ENCODE measurements around the gene UNC45B. TPM values are rescaled to one million over a fixed set of nuclear protein-coding genes. Genes with fewer than 3 reads are reported as not detected.
"Not testable (repeated sequence)": the region's sequence is repeated elsewhere in the genome, so short reads cannot be mapped to it uniquely, and the experiment has no call there.

The UNC45B gene
- total RNA-seq, 2 experiments from 2014 or later, result not detected

DNA sequence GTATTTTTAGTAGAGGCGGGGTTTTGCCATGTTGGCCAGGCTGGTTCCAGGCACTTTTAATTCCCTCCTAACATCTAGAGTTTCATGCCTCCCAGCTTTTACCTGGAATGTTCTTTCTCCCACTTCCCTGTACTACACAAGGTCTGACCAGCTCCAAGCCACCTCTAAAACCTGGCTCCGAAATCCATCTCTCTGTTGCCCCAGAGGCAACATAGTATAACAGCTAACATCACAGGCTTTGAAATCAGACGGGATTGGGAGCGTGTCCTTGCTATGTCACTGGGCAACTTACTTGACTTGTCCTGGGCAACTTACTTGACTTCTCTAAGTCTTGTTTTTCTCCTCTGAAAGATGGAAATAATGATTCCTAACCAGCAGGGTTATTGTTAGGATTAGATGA is 15.1 kb downstream of the UNC45B start:
- CTCF ChIA-PET, result no interaction called here
- ATAC-seq (no peak), DNase-seq (no peak)
- no peak overlapping the region for H3K4me3 Mint-ChIP-seq
- POLR2A ChIA-PET, result no interaction called here
- no peaks in the 10 kb centered on the region for H3K9me3 Mint-ChIP-seq (ENCODE audit: insufficient read depth)
- peaks cover 7% of the 10 kb centered on the region for H3K36me3 Mint-ChIP-seq (ENCODE audit: low read depth)
- H3K4me1 Mint-ChIP-seq (ENCODE audit: low read depth), result peaks cover 51% of the 10 kb centered on the region
- no peak overlapping the region for H3K27ac Mint-ChIP-seq
- no peaks in the 10 kb centered on the region for H3K27me3 Mint-ChIP-seq (ENCODE audit: low read depth)

DNA sequence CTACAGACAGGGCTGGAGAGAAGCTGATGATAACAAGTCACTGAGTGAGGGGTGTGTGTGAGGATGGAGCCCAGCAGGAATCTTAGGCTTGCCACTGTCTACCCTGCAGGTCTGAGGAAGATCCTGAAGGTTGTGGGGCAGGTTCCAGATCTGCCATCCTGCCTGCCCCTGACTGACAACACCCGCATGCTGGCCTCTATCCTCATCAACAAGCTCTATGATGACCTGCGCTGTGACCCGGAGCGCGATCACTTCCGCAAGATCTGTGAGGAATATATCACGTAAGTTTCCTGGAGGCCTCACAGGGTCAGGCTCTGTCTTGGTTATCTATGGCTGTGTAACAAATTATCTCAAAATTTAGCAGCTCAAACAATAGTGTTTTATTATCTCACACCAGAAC is 16.3 kb downstream of the UNC45B start:
- Mint-ChIP-seq H3K36me3 (ENCODE audit: low read depth) (peaks cover 7% of the 10 kb centered on the region), H3K4me3 (no peak overlapping the region), H3K27me3 (ENCODE audit: low read depth) (no peaks in the 10 kb centered on the region), H3K4me1 (ENCODE audit: low read depth) (peaks cover 47% of the 10 kb centered on the region), H3K9me3 (ENCODE audit: insufficient read depth) (no peaks in the 10 kb centered on the region), H3K27ac (no peak overlapping the region)
- DNase-seq (no peak), ATAC-seq (no peak)
- ChIA-PET CTCF (no interaction called here), POLR2A (interaction anchor here (0.6 to 1.5 kb wide), 4 partner anchors 11 to 373 kb away, joined by 3 to 4 read pairs (median 4); partner anchors contain the start of gene SLFN12L)

DNA sequence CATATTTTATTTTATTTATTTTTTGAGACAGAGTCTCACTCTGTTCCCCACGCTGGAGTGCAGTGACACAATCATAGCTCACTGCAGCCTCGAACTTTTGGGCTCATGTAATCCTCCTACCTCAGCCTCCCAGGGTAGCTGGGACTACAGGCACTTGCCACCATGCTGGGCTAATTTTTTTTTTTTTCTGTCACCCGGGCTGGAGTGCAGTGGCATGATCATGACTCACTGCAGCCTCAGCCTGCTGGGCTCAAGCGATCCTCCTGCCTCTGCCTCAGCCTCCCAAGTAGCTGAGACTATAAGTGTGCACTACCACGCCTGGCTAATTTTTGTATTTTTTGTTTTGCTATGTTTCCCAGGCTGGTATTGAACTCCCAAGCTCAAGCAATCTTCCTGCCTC is 17.1 kb downstream of the UNC45B start:
- Mint-ChIP-seq H3K4me3 (no peak overlapping the region), H3K27me3 (ENCODE audit: low read depth) (no peaks in the 10 kb centered on the region), H3K27ac (no peak overlapping the region), H3K9me3 (ENCODE audit: insufficient read depth) (no peaks in the 10 kb centered on the region), H3K36me3 (ENCODE audit: low read depth) (peaks cover 7% of the 10 kb centered on the region), H3K4me1 (ENCODE audit: low read depth) (peaks cover 42% of the 10 kb centered on the region)
- ChIA-PET POLR2A (interaction anchor here (1.0 to 1.5 kb wide), 3 partner anchors 12 to 372 kb away, joined by 3 to 4 read pairs (median 4); partner anchors contain the start of gene SLFN12L), CTCF (interaction anchor here (1.2 to 1.4 kb wide), 3 partner anchors 23 to 74 kb away, joined by 3 to 6 read pairs (median 5); partner anchors contain the start of gene NLE1)
- DNase-seq (no peak), ATAC-seq (no peak)

DNA sequence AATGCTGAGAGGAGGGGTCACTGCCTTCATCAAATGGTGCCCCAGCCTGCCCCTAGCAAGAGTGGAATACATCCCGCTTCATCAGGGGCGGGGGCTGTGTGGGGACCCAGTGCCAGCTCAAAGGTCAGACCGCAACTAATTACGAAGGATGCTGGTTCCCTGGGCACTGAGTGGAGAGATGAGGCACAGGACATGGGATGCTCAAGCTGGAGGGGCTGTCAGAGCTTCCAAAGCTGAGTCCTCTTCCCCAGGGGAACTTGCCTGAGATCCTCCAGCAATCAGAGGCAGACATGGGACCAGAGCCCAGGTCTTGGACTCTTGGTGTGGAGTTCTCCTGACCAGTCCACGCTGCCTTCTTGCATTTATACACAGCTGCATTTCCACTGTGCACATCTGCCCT is 18.9 kb downstream of the UNC45B start:
- Mint-ChIP-seq H3K4me1 (ENCODE audit: low read depth) (peaks cover 30% of the 10 kb centered on the region), H3K27ac (no peak overlapping the region), H3K36me3 (ENCODE audit: low read depth) (no peaks in the 10 kb centered on the region), H3K4me3 (no peak overlapping the region), H3K27me3 (ENCODE audit: low read depth) (no peaks in the 10 kb centered on the region), H3K9me3 (ENCODE audit: insufficient read depth) (no peaks in the 10 kb centered on the region)
- no peak for ATAC-seq
- POLR2A ChIA-PET, result interaction anchor here (1.5 to 2.4 kb wide), 2 partner anchors 75 to 77 kb away, joined by 4 to 14 read pairs; partner anchors contain the start of gene SLFN5
- DNase-seq, result no peak
- CTCF ChIA-PET, result interaction anchor here (2.3 to 3.1 kb wide), 2 partner anchors 146 to 367 kb away, joined by 6 to 9 read pairs; no protein-coding TSS in a partner anchor

DNA sequence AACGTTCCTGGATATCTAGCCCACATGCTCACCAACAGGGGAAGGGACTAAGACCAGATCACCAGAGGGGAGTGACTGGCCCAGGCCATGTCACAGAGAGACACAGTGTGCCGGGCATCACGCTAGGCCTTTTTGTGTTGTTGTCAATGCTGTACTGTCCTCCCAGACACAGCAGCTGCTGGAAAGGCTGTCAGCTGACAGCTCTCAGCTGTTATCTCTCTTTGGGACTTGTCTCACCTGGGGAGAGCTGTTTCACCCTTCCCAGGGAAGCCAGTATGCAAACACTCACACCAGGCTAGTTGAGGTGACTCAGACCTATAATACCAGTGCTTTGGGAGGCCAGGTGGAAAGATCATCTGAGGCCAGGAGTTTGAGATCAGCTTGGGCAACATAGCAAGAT is 19.4 kb downstream of the UNC45B start:
- POLR2A ChIA-PET, result interaction anchor here (1.5 to 2.4 kb wide), 2 partner anchors 47 to 76 kb away, joined by 4 to 14 read pairs; partner anchors contain the start of gene SLFN5
- Mint-ChIP-seq H3K4me3 (no peak overlapping the region), H3K27ac (no peak overlapping the region)

DNA sequence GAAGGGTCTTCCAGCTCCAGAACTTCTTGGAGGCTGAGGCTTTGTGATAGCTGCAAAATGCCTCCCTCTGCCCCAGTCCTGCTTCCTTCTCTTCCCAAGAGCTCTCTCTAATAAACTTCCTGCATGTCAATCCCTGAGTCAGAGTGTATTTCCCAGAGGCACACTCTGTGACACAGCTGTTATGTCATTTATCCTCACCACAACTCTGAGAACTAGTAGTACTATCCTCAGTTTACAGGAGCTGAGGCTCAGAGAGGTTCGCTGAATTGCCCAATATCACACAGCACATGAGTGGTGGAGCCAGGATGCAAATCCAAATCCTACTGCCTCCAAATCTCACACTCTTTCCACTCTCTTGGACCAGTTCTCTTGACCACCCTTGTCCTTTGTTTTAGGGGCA is 20.0 kb downstream of the UNC45B start:
- no peak overlapping the region for H3K27ac Mint-ChIP-seq

More for the DNA sequence above, 19.4 kb downstream of the UNC45B start:
- Mint-ChIP-seq H3K36me3 (ENCODE audit: low read depth) (no peaks in the 10 kb centered on the region), H3K9me3 (ENCODE audit: insufficient read depth) (no peaks in the 10 kb centered on the region), H3K4me1 (ENCODE audit: low read depth) (peaks cover 29% of the 10 kb centered on the region), H3K27me3 (ENCODE audit: low read depth) (no peaks in the 10 kb centered on the region)
- DNase-seq, result no peak
- CTCF ChIA-PET, result interaction anchor here (2.2 to 3.1 kb wide), 3 partner anchors 146 to 372 kb away, joined by 6 to 9 read pairs (median 7); no protein-coding TSS in a partner anchor
- no peak for ATAC-seq

DNA sequence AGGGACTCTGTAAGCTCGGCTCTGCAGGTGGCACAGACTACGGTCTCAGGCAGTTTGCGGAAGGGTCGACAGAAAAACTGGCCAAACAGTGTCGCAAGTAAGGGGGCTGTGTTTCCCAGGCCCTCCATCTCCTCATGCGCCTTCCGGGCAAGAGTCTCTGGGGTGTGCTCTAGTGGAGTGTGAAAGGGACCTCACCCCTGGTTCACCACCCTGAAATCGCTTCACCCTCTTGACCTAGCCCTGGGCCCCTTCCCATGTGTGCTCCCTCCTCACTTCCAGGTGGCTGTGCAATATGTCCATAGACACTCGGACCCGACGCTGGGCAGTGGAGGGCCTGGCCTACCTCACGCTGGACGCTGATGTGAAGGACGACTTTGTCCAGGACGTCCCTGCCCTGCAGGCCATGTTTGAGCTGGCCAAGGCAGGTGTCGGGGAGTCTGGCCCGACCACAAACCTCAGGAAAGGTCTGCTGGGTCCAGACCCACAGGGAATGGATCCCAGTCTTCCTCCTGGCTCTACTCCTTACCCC is 22.3 kb downstream of the UNC45B start:
- no peak overlapping the region for H3K27ac Mint-ChIP-seq
- peaks cover 30% of the 10 kb centered on the region for H3K4me1 Mint-ChIP-seq (ENCODE audit: low read depth)
- H3K4me3 Mint-ChIP-seq, result no peak overlapping the region
- H3K27me3 Mint-ChIP-seq (ENCODE audit: low read depth), result no peaks in the 10 kb centered on the region
- POLR2A ChIA-PET, result interaction anchor here (1.3 to 1.7 kb wide), 2 partner anchors 74 to 203 kb away, joined by 4 to 11 read pairs; partner anchors contain the start of genes SLFN11 and SLFN5
- H3K9me3 Mint-ChIP-seq (ENCODE audit: insufficient read depth), result no peaks in the 10 kb centered on the region
- CTCF ChIA-PET, result interaction anchor here (0.8 to 2.5 kb wide), 10 partner anchors 9 to 370 kb away, joined by 3 to 10 read pairs (median 6); partner anchors contain the start of genes SLFN11 and SLFN5
- no peak for DNase-seq
- H3K36me3 Mint-ChIP-seq (ENCODE audit: low read depth), result no peaks in the 10 kb centered on the region
- no peak for ATAC-seq

More for the DNA sequence above, 20.0 kb downstream of the UNC45B start:
- CTCF ChIA-PET, result interaction anchor here (2.2 to 3.1 kb wide), 3 partner anchors 145 to 372 kb away, joined by 6 to 9 read pairs (median 7); no protein-coding TSS in a partner anchor
- no peaks in the 10 kb centered on the region for H3K9me3 Mint-ChIP-seq (ENCODE audit: insufficient read depth)
- DNase-seq, result no peak
- POLR2A ChIA-PET, result interaction anchor here (0.6 to 2.4 kb wide), 3 partner anchors 46 to 580 kb away, joined by 3 to 14 read pairs (median 4); partner anchors contain the start of gene SLFN5
- no peaks in the 10 kb centered on the region for H3K36me3 Mint-ChIP-seq (ENCODE audit: low read depth)
- ATAC-seq, result no peak
- H3K4me3 Mint-ChIP-seq, result no peak overlapping the region
- no peaks in the 10 kb centered on the region for H3K27me3 Mint-ChIP-seq (ENCODE audit: low read depth)
- H3K4me1 Mint-ChIP-seq (ENCODE audit: low read depth), result peaks cover 32% of the 10 kb centered on the region

DNA sequence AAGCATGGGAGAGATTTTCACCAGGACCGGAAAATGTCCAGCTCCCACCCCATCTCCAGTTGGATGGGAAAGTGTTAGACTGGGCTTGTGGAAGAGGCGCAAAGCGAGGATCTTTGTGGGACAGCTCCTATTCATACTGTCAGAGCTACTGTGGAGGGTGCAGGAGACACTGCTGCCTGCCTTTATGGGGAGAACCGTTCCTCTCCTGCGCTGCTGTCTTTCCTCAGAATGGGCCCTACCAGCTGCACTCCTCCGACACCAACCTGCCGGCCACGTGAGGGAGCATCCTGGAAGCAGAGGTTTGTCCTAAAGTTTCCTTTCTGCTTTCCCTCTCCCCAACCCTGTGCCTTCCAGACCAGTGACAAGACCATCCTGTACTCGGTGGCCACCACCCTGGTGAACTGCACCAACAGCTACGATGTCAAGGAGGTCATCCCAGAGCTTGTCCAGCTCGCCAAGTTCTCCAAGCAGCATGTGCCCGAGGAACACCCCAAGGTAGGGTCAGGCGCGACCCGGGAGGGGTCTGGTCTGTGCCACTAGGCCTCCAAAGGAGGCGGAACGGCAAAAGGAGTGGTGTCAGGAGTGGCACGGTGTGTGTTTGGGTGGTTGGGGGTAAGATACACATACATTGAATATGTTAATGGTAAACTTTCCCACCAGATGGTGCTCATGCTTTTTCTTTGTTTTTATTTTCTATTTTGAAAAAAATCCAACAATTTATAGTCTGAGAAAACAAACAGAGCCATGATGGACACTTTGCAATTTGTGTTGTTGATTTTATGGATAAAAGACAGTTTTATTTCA is 23.6 kb downstream of the UNC45B start:
- DNase-seq, result peak; percentile 36
- ChIA-PET POLR2A (interaction anchor here (0.7 to 1.7 kb wide), 4 partner anchors 70 to 202 kb away, joined by 3 to 14 read pairs (median 8); partner anchors contain the start of genes SLFN11 and SLFN5), CTCF (interaction anchor here (0.7 to 2.5 kb wide), 14 partner anchors 11 to 576 kb away, joined by 3 to 10 read pairs (median 6); partner anchors contain the start of gene SLFN5)
- no peaks in the 10 kb centered on the region for H3K36me3 Mint-ChIP-seq (ENCODE audit: low read depth)
- peak overlapping the region; percentile 63 for H3K27ac Mint-ChIP-seq
- H3K4me1 Mint-ChIP-seq (ENCODE audit: low read depth), result peaks cover 33% of the 10 kb centered on the region
- no peaks in the 10 kb centered on the region for H3K9me3 Mint-ChIP-seq (ENCODE audit: insufficient read depth)
- ATAC-seq, result peak; percentile 78
- H3K4me3 Mint-ChIP-seq, result peak overlapping the region; percentile 10
- H3K27me3 Mint-ChIP-seq (ENCODE audit: low read depth), result no peaks in the 10 kb centered on the region

DNA sequence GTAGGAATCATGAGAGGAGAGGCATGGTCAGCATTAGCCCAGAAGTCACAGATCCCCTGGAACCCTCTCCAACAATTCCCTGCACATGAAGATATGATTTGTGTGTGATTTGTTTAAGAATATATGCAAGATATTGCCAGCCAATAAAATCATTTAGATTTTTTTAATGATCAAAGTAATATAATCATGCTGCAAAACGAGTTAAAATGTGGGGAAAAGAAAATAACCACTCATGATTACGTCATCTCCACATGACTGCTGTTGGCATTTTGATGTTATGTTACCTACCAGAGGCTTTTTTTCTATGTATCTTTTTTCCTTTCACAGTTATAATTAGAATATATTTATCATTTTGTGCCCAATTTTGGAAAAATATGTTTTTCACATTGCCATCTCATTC is 24.2 kb downstream of the UNC45B start:
- ATAC-seq, result peak; percentile 38
- POLR2A ChIA-PET, result interaction anchor here (1.4 to 1.7 kb wide), 3 partner anchors 42 to 72 kb away, joined by 4 to 14 read pairs (median 11); partner anchors contain the start of gene SLFN5
- peak overlapping the region; percentile 10 for H3K4me3 Mint-ChIP-seq

DNA sequence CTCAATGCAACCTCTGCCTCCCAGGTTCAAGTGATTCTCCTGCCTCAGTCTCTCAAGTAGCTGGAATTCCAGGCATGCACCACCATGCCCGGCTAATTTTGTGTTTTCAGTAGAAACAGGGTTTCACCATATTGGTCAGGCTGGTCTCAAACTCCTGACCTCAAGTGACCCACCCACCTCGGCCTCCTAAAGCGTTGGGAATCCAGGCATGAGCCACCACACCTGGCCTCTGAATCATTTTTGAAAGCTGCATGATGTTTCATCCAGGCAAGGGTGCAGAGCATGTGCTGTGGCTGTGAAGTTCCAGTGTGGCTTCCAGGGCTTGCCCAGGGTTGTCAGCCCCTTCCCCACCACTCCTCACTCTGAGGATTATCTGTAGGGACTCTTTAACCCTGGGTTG is 24.7 kb downstream of the UNC45B start:
- not testable (repeated sequence) for H3K36me3 Mint-ChIP-seq (ENCODE audit: low read depth); H3K4me3 Mint-ChIP-seq; H3K27me3 Mint-ChIP-seq (ENCODE audit: low read depth); ATAC-seq; H3K9me3 Mint-ChIP-seq (ENCODE audit: insufficient read depth); DNase-seq
- CTCF ChIA-PET, result interaction anchor here (1.0 to 1.5 kb wide), 4 partner anchors 68 to 368 kb away, joined by 3 to 5 read pairs (median 4); no protein-coding TSS in a partner anchor
- H3K27ac Mint-ChIP-seq, result peak overlapping the region; percentile 61
- peaks cover 45% of the 10 kb centered on the region for H3K4me1 Mint-ChIP-seq (ENCODE audit: low read depth)
- POLR2A ChIA-PET, result interaction anchor here (1.3 to 1.4 kb wide), 2 partner anchors 41 to 71 kb away, joined by 4 read pairs; partner anchors contain the start of gene SLFN5

More for the DNA sequence above, 24.2 kb downstream of the UNC45B start:
- CTCF ChIA-PET, result interaction anchor here (1.3 to 1.7 kb wide), 6 partner anchors 39 to 576 kb away, joined by 3 to 9 read pairs (median 4); partner anchors contain the start of gene SLFN5
- Mint-ChIP-seq H3K4me1 (ENCODE audit: low read depth) (peaks cover 40% of the 10 kb centered on the region), H3K9me3 (ENCODE audit: insufficient read depth) (no peaks in the 10 kb centered on the region), H3K27ac (peak overlapping the region; percentile 63), H3K27me3 (ENCODE audit: low read depth) (no peaks in the 10 kb centered on the region), H3K36me3 (ENCODE audit: low read depth) (no peaks in the 10 kb centered on the region)
- no peak for DNase-seq

DNA sequence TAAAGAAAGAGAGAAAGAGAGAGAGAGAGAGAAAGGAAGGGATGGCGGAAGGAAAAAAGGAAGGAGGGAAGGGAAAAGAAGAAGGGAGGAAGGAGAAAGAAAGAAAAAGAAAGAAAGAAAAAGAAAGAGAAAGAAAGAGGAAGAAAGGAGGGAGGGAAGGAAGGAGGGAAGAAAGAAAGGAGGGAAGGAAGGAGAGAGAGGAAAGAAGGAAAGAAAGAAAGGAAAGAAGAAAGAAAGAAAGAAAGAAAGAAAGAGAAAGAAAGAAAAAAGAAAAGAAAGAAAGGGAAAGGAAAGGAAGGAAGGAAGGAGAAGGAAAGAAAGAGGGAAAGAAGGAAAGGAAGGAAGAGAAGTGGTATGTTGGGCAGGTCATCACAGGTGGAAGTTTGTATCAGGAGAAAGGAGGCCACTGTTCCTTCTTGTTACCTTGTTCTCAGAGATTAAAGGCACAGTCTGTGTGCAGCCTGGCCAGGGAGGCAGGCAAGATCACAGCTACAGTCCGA is 27.3 kb downstream of the UNC45B start:
- no peak for ATAC-seq
- no peaks in the 10 kb centered on the region for H3K27me3 Mint-ChIP-seq (ENCODE audit: low read depth)
- ChIA-PET POLR2A (interaction anchor here (0.5 to 2.4 kb wide), 5 partner anchors 13 to 97 kb away, joined by 3 to 13 read pairs (median 6); partner anchors contain the start of gene SLFN5), CTCF (interaction anchor here (1.1 to 1.6 kb wide), 3 partner anchors 68 to 589 kb away, joined by 4 read pairs; partner anchors contain the start of gene SLFN5)
- H3K4me3 Mint-ChIP-seq, result no peak overlapping the region
- peaks cover 69% of the 10 kb centered on the region for H3K4me1 Mint-ChIP-seq (ENCODE audit: low read depth)
- no peak for DNase-seq
- H3K9me3 Mint-ChIP-seq (ENCODE audit: insufficient read depth), result no peaks in the 10 kb centered on the region
- no peak overlapping the region for H3K27ac Mint-ChIP-seq
- peaks cover 13% of the 10 kb centered on the region for H3K36me3 Mint-ChIP-seq (ENCODE audit: low read depth)

Data from activated CD8-positive, alpha-beta T cell treated with anti-CD3 and anti-CD28 coated beads, Interleukin-2, amount 10 ng/mL, durations not matched to agents 7 days and 5 days (primary cell).